GM12891 (cell line): ENCODE data around the gene HOXA3.

Experiments
- POLR2A ChIP-seq: IDR thresholded peaks from 2 replicates; pipeline ENCODE4 v1.6.1; 2011; ENCODE audit warnings: low read depth, low read length, control low read depth
- POLR2AphosphoS5 ChIP-seq: IDR thresholded peaks from 2 replicates; pipeline ENCODE4 v1.6.1; 2011; ENCODE audit warnings: low read depth, low read length, control low read depth
- POU2F2 ChIP-seq: IDR thresholded peaks from 2 replicates; pipeline ENCODE4 v1.6.1; 2011; ENCODE audit warnings: low read depth, mild to moderate bottlenecking, control low read depth, low read length, moderate library complexity
- TAF1 ChIP-seq: IDR thresholded peaks from 2 replicates; pipeline ENCODE4 v1.6.1; 2011; ENCODE audit warnings: low read depth, low read length, control low read depth

DNA sequence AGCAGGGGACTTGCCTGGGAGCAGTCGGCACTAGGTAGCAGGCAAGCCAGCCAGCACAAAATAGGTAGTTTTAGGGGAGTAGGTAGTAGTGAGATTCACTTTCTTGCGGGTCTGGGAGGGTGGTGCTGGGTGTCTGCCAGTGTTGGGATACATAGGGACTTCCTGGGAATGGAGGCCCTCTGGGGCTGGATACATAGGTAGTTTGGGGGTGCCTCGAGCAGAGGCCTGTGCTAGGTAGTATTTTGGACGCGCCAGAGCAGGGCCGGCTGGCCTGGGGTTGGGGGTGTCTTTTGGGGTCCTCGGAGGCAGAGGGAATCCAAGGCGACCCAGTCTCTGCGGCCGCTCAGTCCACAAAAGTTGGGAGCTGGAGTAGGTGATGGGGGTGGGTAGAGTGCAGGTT lies 2.0 kb upstream of the HOXA3 start:
- no peak for TF ChIP-seq TAF1
- no peak for TF ChIP-seq POLR2AphosphoS5
- no peak for TF ChIP-seq POLR2A
- no peak for TF ChIP-seq POU2F2
